Central memory CD8-positive, alpha-beta T cell (primary cell): ENCODE data around the gene KRTAP4-8.
"Not testable (repeated sequence)": the region's sequence is repeated elsewhere in the genome, so short reads cannot be mapped to it uniquely, and the experiment has no call there.

Source experiments
- ATAC-seq: fragments of 150-1000 bp; cut with Tn5 transposase; replicated peaks from 2 replicates; pipeline ENCODE4 v1.10.0; 2022; ENCODE audit warnings: mild to moderate bottlenecking, moderate FRiP score, moderate number of reproducible peaks; ENCODE audit not compliant: poor library complexity, severe bottlenecking; ENCODE audit errors: extremely low read depth
- DNase-seq, 2 donors: peaks; one replicate each; pipeline ENCODE4 v3.0.0; 2021; ENCODE audit warnings: low spot score in 2 of 2
- H3K27ac Mint-ChIP-seq: one replicate; pipeline ENCODE4 v1.8.0; 2022; ENCODE audit warnings: low read depth, mild to moderate bottlenecking, moderate library complexity, mixed read lengths
- H3K27me3 Mint-ChIP-seq: one replicate; pipeline ENCODE4 v1.8.0; 2022; ENCODE audit warnings: mixed read lengths
- H3K36me3 Mint-ChIP-seq: one replicate; pipeline ENCODE4 v1.8.0; 2022; ENCODE audit warnings: mild to moderate bottlenecking, moderate library complexity, mixed read lengths; ENCODE audit not compliant: insufficient read depth
- H3K4me1 Mint-ChIP-seq: one replicate; pipeline ENCODE4 v1.8.0; 2022; ENCODE audit warnings: mixed read lengths
- H3K4me3 Mint-ChIP-seq: one replicate; pipeline ENCODE4 v1.8.0; 2022; ENCODE audit warnings: mild to moderate bottlenecking, moderate library complexity, mixed read lengths
- H3K9me3 Mint-ChIP-seq: one replicate; pipeline ENCODE4 v1.8.0; 2022; ENCODE audit warnings: mixed read lengths

The KRTAP4-8 gene

GRCh38 chr17:41123292-41123990, 25.5 kb upstream of the KRTAP4-8 start:
- not testable (repeated sequence) for H3K27ac Mint-ChIP-seq, H3K9me3 Mint-ChIP-seq, DNase-seq, H3K27me3 Mint-ChIP-seq, ATAC-seq, H3K36me3 Mint-ChIP-seq
- peaks cover 54% of the 10 kb centered on the region for H3K4me1 Mint-ChIP-seq
- H3K4me3 Mint-ChIP-seq, result peak overlapping the region; percentile 57

GRCh38 chr17:41121742-41122141, 23.8 kb upstream of the KRTAP4-8 start:
- Mint-ChIP-seq H3K4me1 (peaks cover 56% of the 10 kb centered on the region), H3K9me3 (no peaks in the 10 kb centered on the region), H3K27me3 (peaks cover under 1% of the 10 kb centered on the region), H3K4me3 (no peak overlapping the region), H3K27ac (no peak overlapping the region), H3K36me3 (peaks cover 5% of the 10 kb centered on the region)
- DNase-seq (no peak), ATAC-seq (no peak)

GRCh38 chr17:41119696-41120690, 22.1 kb upstream of the KRTAP4-8 start:
- not testable (repeated sequence) for DNase-seq, H3K27ac Mint-ChIP-seq, H3K36me3 Mint-ChIP-seq, H3K9me3 Mint-ChIP-seq
- H3K27me3 Mint-ChIP-seq, result peaks cover 18% of the 10 kb centered on the region
- peak overlapping the region; percentile 40 for H3K4me3 Mint-ChIP-seq
- peaks cover 51% of the 10 kb centered on the region for H3K4me1 Mint-ChIP-seq
- peak; percentile 67 for ATAC-seq

- peaks cover 39% of the 10 kb centered on the region for H3K4me1 Mint-ChIP-seq
- peaks cover 2% of the 10 kb centered on the region for H3K36me3 Mint-ChIP-seq
- H3K4me3 Mint-ChIP-seq, result no peak overlapping the region
- ATAC-seq (no peak), DNase-seq (no peak)
- H3K27ac Mint-ChIP-seq, result no peak overlapping the region
- peaks cover 22% of the 10 kb centered on the region for H3K27me3 Mint-ChIP-seq
- no peaks in the 10 kb centered on the region for H3K9me3 Mint-ChIP-seq
Measured at GRCh38 chr17:41118721-41119120, 20.8 kb upstream of the KRTAP4-8 start.

GRCh38 chr17:41117846-41118386, 20.0 kb upstream of the KRTAP4-8 start, which contains the start of gene KRTAP4-11:
TSS of gene KRTAP4-11 (minus strand) at chr17:41118373. CDS start at chr17:41118315, 58 bp downstream.
- Mint-ChIP-seq H3K27me3 (peaks cover 22% of the 10 kb centered on the region), H3K4me1 (peaks cover 31% of the 10 kb centered on the region)
- not testable (repeated sequence) for H3K27ac Mint-ChIP-seq

GRCh38 chr17:41116297-41116696, 18.4 kb upstream of the KRTAP4-8 start:
- H3K4me3 Mint-ChIP-seq, result no peak overlapping the region
- peaks cover 27% of the 10 kb centered on the region for H3K27me3 Mint-ChIP-seq
- H3K36me3 Mint-ChIP-seq, result no peaks in the 10 kb centered on the region
- no peaks in the 10 kb centered on the region for H3K9me3 Mint-ChIP-seq
- no peak for ATAC-seq
- H3K4me1 Mint-ChIP-seq, result peaks cover 30% of the 10 kb centered on the region
- H3K27ac Mint-ChIP-seq, result no peak overlapping the region
- no peak for DNase-seq

More at GRCh38 chr17:41117846-41118386, 20.0 kb upstream of the KRTAP4-8 start, which contains the start of gene KRTAP4-11:
- H3K4me3 Mint-ChIP-seq, H3K9me3 Mint-ChIP-seq, DNase-seq, H3K36me3 Mint-ChIP-seq, ATAC-seq: not testable (repeated sequence)

GRCh38 chr17:41111151-41111885, 13.4 kb upstream of the KRTAP4-8 start:
- Mint-ChIP-seq H3K9me3 (no peaks in the 10 kb centered on the region), H3K36me3 (no peaks in the 10 kb centered on the region), H3K27me3 (peaks cover 62% of the 10 kb centered on the region), H3K4me1 (peaks cover 13% of the 10 kb centered on the region), H3K4me3 (no peak overlapping the region), H3K27ac (peak overlapping the region; percentile 48)
- DNase-seq (no peak), ATAC-seq (no peak)

- ATAC-seq, H3K9me3 Mint-ChIP-seq, DNase-seq, H3K4me1 Mint-ChIP-seq, H3K27ac Mint-ChIP-seq, H3K36me3 Mint-ChIP-seq: not testable (repeated sequence)
- Mint-ChIP-seq H3K27me3 (peaks cover 53% of the 10 kb centered on the region), H3K4me3 (peak overlapping the region; percentile 28)
Measured at GRCh38 chr17:41108728-41109386, 10.9 kb upstream of the KRTAP4-8 start.

- Mint-ChIP-seq H3K27ac (no peak overlapping the region), H3K9me3 (no peaks in the 10 kb centered on the region), H3K4me1 (peaks cover 6% of the 10 kb centered on the region), H3K36me3 (peaks cover 1% of the 10 kb centered on the region), H3K4me3 (no peak overlapping the region), H3K27me3 (peaks cover 53% of the 10 kb centered on the region)
- ATAC-seq (no peak), DNase-seq (no peak)
Measured at GRCh38 chr17:41107941-41108450, 10.1 kb upstream of the KRTAP4-8 start.

GRCh38 chr17:41105347-41105746, 7.4 kb upstream of the KRTAP4-8 start, which contains the start of gene KRTAP4-9:
TSS of gene KRTAP4-9 (plus strand) at chr17:41105389. CDS start at chr17:41105389, 0 bp downstream.
- not testable (repeated sequence) for H3K4me3 Mint-ChIP-seq, DNase-seq, H3K36me3 Mint-ChIP-seq, H3K27ac Mint-ChIP-seq, H3K9me3 Mint-ChIP-seq, H3K4me1 Mint-ChIP-seq, ATAC-seq
- peaks cover 45% of the 10 kb centered on the region for H3K27me3 Mint-ChIP-seq

GRCh38 chr17:41104386-41105038, 6.6 kb upstream of the KRTAP4-8 start:
- H3K27ac Mint-ChIP-seq, DNase-seq, H3K4me3 Mint-ChIP-seq, H3K36me3 Mint-ChIP-seq, H3K9me3 Mint-ChIP-seq, ATAC-seq: not testable (repeated sequence)
- Mint-ChIP-seq H3K4me1 (peaks cover 15% of the 10 kb centered on the region), H3K27me3 (peaks cover 45% of the 10 kb centered on the region)
